ENCODE measurements around the gene SLC36A1.
"Not testable (repeated sequence)": the region's sequence is repeated elsewhere in the genome, so short reads cannot be mapped to it uniquely, and the experiment has no call there.

SLC36A1 gene

GRCh38 chr5:151447174-151448037 lies at the start of gene SLC36A1:
TSS of gene SLC36A1 (plus strand) at chr5:151447603. CDS start at chr5:151458793, 11,190 bp downstream.
- peak; percentile 86 to 90 for DNase-seq (ENCODE audit: low read depth in 2 of 2)

DNA sequence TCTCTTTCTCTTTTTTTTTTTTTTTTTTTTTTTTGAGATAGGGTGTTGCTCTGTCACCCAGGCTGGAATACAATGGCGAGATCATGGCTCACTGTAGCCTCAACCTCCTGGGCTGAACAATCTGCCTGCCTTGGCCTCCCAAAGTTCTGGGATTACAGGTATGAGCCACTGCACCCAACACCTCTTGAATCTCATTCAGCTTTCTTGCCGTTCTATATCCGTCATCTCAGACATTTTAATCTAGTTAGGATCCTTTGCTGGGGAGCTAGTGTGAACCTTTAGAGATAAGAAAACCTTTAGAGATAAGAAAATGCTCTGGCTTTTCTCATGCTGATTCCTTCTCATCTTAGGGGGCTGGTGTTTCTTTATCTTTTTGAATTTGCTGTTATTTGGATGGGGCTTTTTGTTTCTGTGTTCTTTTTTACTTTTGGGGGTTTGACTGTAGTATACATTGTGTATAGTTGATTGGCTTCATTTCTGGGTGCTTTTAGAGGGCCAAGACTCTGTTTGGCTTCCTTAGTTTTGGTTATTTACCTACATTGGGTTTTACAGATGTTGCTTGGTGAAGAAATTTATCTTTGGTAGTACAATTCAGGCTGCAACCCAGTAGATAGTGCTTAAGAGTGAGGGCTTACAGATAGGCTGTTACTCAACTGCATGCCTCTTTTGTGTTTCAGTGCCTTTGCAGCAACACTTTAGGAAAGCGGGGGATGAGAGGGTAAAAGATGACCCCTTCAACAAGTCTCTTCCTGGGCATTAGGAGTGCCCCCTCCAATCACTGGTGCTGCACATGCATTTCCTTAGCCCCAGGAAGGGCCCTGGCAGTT lies 41.9 kb upstream of the SLC36A1 start:
- no peak for DNase-seq (ENCODE audit: low read depth in 2 of 2)

- no peak for DNase-seq (ENCODE audit: low read depth in 2 of 2)
These were observed 41.0 kb upstream of the SLC36A1 start for GRCh38 chr5:151406322-151406947.

DNA sequence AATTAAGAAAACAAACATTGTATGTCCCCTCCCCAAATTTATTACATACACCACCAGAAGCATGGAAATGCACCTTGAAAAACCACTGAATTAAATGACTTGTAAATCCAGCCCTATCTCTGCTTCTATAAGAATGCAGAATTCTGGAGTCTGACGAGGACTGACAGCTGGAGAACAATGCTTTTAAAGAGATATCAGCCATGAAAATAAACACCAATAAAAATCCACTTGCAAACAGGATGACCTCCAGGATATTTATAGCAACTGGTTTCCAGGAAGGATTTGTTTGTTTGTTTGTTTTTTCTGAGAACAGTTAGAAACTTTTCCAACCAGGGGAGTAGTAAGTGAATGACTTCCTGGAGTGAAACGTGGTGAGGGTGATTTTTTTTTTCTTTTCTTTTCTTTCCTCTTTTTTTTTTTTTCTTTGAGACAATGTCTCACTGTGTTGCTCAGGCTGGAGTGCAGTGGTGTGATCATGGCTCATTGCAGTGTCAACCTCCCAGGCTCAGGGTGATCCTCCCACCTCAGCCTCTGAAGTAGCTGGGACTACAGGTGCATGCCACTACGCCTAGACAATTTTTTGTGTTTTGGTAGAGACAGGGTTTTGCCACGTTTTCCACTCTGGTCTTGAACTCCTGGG lies 38.7 kb upstream of the SLC36A1 start:
- DNase-seq (ENCODE audit: low read depth in 2 of 2), result no peak

DNA sequence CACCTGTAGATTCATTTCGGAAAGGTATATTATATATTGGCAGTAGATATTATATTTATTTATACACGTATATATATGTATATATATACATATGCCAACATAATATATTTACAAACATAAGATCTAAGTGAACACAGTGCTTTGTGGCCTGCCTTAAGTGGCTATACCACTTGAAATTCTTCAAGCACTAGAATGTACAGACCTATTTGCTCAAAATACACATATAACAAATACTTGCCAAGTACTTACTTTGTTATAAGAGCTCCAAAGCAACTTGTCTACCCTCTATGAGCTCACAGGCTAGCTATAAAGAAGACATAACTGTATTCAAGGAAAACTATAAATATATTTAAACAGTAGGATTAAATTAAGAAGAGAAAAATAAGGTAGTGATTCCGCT lies 33.6 kb upstream of the SLC36A1 start:
- DNase-seq (ENCODE audit: low read depth in 2 of 2), result no peak

DNA sequence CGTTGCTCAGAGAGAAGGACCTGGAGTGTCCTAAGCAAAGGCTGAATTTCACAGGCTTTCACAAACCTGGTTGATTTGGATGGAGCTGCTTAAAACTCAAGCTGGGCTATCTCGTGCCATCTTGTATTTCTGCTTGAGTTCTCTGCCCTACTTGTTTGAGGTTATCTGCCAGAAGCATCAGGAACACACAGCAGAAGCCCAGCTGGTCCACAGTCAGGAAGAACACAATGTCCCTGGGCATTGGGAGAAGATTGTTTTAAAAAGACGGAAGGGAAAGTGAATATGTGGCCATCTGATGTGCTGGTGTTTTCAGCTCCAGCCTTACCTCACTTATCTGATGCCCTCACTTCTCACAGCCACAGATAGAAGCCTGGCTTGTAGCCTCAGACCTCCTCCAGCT lies 32.9 kb upstream of the SLC36A1 start:
- DNase-seq (ENCODE audit: low read depth in 2 of 2), result no peak

DNA sequence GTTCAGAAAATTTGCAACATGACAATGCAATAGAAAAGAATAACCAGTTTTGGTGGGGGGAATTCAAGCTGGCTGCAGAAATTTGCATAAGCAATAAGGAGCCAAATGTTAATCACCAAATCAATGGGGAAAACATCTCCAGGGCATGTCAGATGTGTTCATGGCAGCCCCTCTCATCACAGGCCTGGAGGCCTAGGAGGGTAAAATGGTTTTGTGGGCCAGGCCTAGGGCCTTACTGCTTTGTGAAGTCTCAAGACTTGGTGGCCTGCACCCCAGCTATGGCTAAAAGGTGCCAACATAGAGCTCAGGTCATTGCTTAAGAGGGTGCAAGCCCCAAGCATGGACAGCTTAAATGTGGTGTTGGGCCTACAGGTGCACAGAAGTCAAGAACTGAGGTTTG lies 29.7 kb upstream of the SLC36A1 start:
- DNase-seq (ENCODE audit: low read depth in 2 of 2), result no peak

- no peak for DNase-seq (ENCODE audit: low read depth in 2 of 2)
These were observed 27.3 kb upstream of the SLC36A1 start for GRCh38 chr5:151420127-151420526.

DNA sequence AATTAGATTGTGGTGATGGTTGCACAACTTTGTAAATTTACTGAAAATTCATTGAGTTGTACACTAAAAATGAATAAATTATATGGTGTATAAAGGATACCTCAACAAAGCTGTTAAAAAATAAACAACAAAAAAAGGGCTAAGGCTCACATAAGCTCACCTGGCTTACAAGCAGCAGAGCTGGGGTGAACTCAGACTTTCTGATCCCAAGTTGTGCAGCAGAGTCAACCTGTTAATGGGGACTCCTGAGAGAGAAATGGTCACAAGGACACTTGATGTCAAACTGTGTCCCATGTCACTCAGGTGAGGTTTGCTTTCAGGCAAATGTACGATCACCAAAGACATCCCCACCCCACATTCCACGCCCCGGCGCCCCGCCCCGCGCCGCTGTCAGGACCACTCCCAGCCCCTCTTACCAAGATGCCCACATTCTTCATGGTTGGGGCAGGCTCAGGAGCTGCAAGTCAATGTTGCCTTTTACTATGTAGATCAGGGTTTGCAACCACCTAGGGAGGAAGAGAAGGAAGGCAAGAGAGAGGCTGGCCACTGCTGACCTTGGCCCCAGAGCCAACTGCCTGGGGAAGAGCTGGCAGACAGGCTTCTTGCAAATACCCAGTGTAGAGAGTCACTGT lies 22.4 kb upstream of the SLC36A1 start:
- no peak for DNase-seq (ENCODE audit: low read depth in 2 of 2)

DNA sequence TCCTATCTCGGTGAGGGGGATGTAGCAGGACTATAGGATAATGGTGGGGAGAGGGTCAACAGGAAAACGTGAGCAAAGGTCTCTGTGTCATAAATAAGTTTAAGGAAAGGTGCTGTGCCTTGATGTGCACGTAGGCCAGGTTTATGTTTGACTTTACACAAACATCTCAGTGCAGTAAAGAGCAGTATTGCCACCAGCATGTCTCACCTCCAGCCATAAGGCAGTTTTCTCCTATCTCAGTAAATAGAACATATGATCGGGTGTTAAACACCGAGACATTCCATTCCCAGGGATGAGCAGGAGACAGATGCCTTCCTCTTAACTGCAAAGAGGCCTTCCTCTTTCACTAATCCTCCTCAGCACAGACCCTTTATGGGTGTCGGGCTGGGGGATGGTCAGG lies 21.1 kb upstream of the SLC36A1 start:
- not testable (repeated sequence) for DNase-seq (ENCODE audit: low read depth in 2 of 2)

- no peak for DNase-seq (ENCODE audit: low read depth in 2 of 2)
These were observed 20.1 kb upstream of the SLC36A1 start for GRCh38 chr5:151427258-151427657.

DNA sequence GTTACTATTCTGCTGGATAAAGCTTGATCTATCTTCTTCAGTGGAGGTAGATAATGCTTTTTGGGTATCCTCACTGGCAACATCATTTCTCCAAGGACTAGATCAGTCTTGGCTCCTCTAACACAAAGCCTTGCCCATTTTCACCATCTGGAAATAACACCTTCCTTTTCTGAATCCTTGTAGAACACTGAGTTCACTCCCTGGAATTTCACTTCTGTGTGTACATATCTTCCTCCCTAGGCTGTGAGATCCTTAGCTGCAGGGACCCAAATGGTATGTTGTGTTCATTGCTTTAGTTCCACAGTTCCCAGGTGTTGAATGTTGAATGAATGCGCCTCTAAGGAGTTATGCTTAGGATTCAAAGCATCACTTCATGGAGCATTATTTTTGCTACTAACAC lies 16.7 kb upstream of the SLC36A1 start:
- no peak for DNase-seq (ENCODE audit: low read depth in 2 of 2)

GRCh38 chr5:151431666-151432065 lies 15.7 kb upstream of the SLC36A1 start:
- no peak for DNase-seq (ENCODE audit: low read depth in 2 of 2)

GRCh38 chr5:151432210-151432609 lies 15.2 kb upstream of the SLC36A1 start:
- no peak for DNase-seq (ENCODE audit: low read depth in 2 of 2)

DNA sequence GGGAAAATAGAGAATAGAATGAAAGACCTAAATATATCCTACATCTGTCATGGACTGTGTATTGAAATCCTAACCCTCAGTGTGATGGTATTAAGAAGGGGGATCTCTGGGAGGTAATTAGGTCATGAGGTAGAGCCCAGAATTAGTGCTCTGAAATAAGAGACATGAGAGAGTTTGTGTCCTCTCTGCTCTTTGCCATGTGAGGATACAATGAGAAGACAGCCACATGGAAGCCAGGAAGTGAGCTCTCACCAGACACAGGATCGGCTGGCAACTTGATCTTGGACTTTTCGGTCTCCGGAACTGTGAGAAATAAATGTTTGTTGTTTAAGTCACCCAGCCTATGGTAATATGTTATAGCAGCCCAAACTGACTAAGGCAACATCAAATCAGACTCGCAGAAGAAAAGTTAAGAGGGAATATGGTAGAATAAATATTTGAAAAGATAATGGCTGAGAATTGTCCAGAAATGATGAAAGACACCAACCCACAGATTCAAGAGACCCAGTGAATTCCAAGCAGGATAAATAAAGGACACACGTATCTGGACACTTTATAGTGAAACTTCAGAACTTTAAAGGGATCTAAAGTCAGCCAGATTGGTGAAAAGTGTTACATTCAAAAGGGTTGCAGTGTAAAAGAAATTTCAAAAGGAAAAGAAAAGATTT lies 12.7 kb upstream of the SLC36A1 start:
- DNase-seq (ENCODE audit: low read depth in 2 of 2), result no peak

DNA sequence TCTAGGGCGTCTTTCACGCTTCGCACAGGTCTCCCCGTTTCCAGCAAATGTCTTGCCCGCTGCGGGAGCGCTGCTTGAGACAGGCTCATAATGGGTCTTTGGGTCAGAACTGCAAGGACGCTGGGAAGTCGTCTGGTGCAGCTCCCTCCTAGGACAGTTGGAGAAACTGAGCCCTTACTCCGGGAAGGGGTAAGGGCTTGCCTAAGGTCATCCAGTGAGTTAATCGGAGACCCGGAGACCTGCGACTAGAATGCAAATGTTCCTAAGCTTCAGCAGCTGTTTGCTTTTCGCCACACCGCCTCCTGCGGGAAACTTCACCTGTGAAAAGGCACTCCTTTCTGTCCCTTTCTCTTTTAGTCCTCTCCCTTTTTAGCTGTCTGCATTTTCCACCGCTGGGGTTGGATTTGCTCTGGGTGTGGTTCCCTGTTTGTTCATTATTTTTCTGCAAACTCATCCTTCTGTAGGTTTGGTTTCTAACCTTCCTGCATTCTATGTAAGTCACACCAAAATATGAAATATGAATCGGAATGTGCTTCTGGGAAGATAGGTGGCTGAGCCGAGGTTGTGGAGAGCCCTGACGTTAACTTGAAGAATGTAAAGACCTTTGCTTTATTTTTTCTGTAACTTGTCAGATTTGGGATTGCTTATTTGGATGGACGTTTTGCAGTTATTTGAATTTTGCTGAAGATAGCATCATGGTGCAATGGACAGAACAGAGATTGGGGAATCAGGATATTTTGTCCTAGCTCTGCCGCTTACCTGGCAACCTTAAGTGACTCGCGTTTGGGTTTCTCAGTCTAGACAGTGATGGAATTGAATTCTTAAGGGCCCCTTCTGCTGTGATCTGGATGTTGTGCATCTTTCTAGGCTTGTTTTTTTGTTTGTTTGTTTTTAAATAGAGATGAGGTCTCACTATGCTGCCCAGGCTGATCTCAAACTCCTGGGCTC lies 909 bp downstream of the SLC36A1 start:
- no peak for DNase-seq (ENCODE audit: low read depth in 2 of 2)

- no peak for DNase-seq (ENCODE audit: low read depth in 2 of 2)
These were observed 1.9 kb downstream of the SLC36A1 start for GRCh38 chr5:151449297-151449696.

GRCh38 chr5:151449839-151450238 lies 2.4 kb downstream of the SLC36A1 start:
- no peak for DNase-seq (ENCODE audit: low read depth in 2 of 2)

GRCh38 chr5:151450605-151451004 lies 3.2 kb downstream of the SLC36A1 start:
- DNase-seq (ENCODE audit: low read depth in 2 of 2), result no peak

Data from stimulated activated CD8-positive, alpha-beta memory T cell treated with anti-CD3 and anti-CD28 coated beads, Interleukin-2, amount 100 ng/mL, for 1 hour (primary cell).